CD4-positive, alpha-beta T cell (primary cell): ENCODE results near the gene MRPL54. TPM values are rescaled to one million over a fixed set of nuclear protein-coding genes. Genes with fewer than 3 reads are reported as not detected.

Experiments used
- ATAC-seq: fragments of 200-7000 bp; cut with Tn5 transposase; one replicate; pipeline ENCODE4 v1.10.0; 2022; ENCODE audit warnings: mild to moderate bottlenecking; ENCODE audit not compliant: poor library complexity
- CTCF ChIA-PET: fragments of 350-600 bp; sonication (Branson Sonifier 250); formaldehyde crosslinking; loops from one replicate; lab custom pipeline; 2021; ENCODE audit warnings: antibody characterized with exemption, inconsistent platforms; lab: Charles Lee
- POLR2A ChIA-PET: fragments of 350-600 bp; sonication (Branson Sonifier 250); formaldehyde crosslinking; loops from one replicate; lab custom pipeline; 2021; ENCODE audit warnings: antibody characterized with exemption, inconsistent platforms; lab: Charles Lee
- DNase-seq, 14 experiments: peaks; one replicate each; pipeline ENCODE4 v3.0.0-alpha.2; 2013 to 2020; ENCODE audit warnings: mixed read lengths in 2 of 14
- H3K27ac ChIP-seq, 2 donors: one replicate each; pipeline versions ENCODE4 v1.5.1 to v1.7.0; 2013; ENCODE audit warnings: low read length in 2 of 2, low read depth in 1 of 2, mild to moderate bottlenecking in 1 of 2
- H3K27me3 ChIP-seq, 2 experiments: 1 replicate in 1 of 2; 2 replicates in 1 of 2; pipeline versions ENCODE4 v1.6.1 to v1.7.0; 2013; ENCODE audit warnings: low read length in 2 of 2, control low read depth in 1 of 2, mild to moderate bottlenecking in 1 of 2, moderate library complexity in 1 of 2; ENCODE audit not compliant: insufficient read depth in 2 of 2, control insufficient read depth in 1 of 2
- H3K36me3 ChIP-seq: one replicate; pipeline ENCODE4 v1.6.1; 2013; ENCODE audit warnings: low read length, control low read depth; ENCODE audit not compliant: insufficient read depth
- H3K4me1 ChIP-seq: one replicate; pipeline ENCODE4 v1.6.1; 2013; ENCODE audit warnings: low read length, control low read depth; ENCODE audit not compliant: insufficient read depth
- H3K4me3 ChIP-seq: one replicate; pipeline ENCODE4 v1.5.1; 2013; ENCODE audit warnings: mild to moderate bottlenecking, low read length, moderate library complexity
- H3K9me3 ChIP-seq, 2 experiments: 1 replicate in 1 of 2; 2 replicates in 1 of 2; pipeline versions ENCODE4 v1.6.1 to v1.7.0; 2013; ENCODE audit warnings: low read length in 2 of 2, mild to moderate bottlenecking in 2 of 2, control low read depth in 1 of 2, moderate library complexity in 1 of 2; ENCODE audit not compliant: control insufficient read depth in 1 of 2, insufficient read depth in 1 of 2
- H3K27ac Mint-ChIP-seq: one replicate; pipeline ENCODE4 v1.8.0; 2020; ENCODE audit warnings: mixed read lengths
- H3K27me3 Mint-ChIP-seq: one replicate; pipeline ENCODE4 v1.8.0; 2021; ENCODE audit warnings: mixed read lengths
- H3K36me3 Mint-ChIP-seq: one replicate; pipeline ENCODE4 v1.8.0; 2021; ENCODE audit warnings: low read depth, mixed read lengths
- H3K4me1 Mint-ChIP-seq: one replicate; pipeline ENCODE4 v1.8.0; 2021; ENCODE audit warnings: low read depth, mixed read lengths
- H3K4me3 Mint-ChIP-seq: one replicate; pipeline ENCODE4 v1.8.0; 2020; ENCODE audit warnings: mild to moderate bottlenecking, mixed read lengths
- H3K9me3 Mint-ChIP-seq: one replicate; pipeline ENCODE4 v1.8.0; 2020; ENCODE audit warnings: mixed read lengths
- intact Hi-C, 2 experiments: fragments of 100-400 bp; cut with DNase I in 1 of 2; cut with micrococcal nuclease in 1 of 2; formaldehyde crosslinking; loops; one replicate each; pipeline versions ENCODE4 v1.15.1 to v1.9.0; 2023 to 2025; cut with DNase I, micrococcal nuclease
- total RNA-seq, 174 experiments: library from RNA in 2 of 174; stranded (reverse) in 2 of 174; gene quantifications; one replicate each; pipeline ENCODE4 v1.2.3 and lab custom pipeline; 2021 to 2026
- TF ChIP-seq, protein P1 (sequence below): fragments of 200-600 bp; IDR thresholded peaks from one replicate; pipeline ENCODE4 v1.8.0; 2022; ENCODE audit warnings: antibody characterized with exemption, mild to moderate bottlenecking

Gene MRPL54
- total RNA-seq, 2 experiments from 2014 or later, result 68.9 to 71.1 TPM

DNA sequence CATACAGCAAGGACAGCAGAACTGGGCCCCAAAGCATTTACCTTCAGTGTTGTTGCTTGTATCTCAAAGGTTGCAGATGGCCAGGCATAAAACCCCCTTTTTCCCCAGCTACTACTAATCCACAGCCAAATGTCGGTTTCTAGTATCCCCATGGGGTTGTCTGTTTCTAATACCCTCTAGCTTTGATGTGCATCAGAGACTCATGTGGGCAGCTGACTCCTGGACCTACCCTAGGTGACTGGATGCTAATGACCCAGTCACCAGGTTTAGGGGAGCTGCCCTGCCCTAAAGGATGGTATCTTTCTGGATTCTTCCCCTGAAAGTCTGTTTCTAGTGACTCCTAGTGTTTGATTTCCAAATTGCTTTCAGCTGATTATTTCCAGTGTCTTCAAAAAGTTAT, 30.4 kb upstream of the MRPL54 start:
- no peaks in the 10 kb centered on the region for H3K27me3 Mint-ChIP-seq
- CTCF ChIA-PET, result no interaction called here
- intact Hi-C loops, result no loop called here

DNA sequence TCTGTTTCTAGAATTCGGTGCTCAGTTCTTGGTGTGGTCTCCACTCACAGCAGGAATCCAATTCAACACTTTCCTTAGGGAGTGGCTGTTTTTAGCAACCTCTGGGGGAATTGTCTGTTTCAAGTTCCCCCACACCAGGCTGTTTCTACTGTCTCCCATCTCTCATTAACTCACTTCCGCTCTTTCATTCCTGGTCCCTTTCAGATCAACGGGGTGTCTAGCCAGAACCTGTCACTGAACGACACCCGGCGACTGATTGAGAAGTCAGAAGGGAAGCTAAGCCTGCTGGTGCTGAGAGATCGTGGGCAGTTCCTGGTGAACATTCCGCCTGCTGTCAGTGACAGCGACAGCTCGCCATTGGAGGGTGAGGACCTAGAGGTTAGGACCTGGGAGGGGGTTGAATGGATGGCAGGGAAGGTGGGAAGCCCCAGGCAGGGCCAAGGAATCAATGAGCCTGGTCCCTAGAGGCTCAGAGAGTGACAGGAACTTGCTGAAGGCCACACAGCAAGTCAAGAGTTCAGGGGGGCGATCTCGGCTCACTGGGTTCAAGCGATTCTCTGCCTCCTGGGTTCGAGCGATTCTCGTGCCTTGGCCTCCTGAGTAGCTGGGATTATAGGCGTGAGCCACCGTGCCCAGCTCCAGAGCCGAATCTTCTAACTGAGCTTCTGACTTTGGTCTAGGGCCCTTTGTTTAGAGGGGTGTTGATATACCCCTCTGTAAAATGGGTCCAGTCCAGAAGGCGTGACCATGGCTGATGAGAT, 28.8 kb upstream of the MRPL54 start:
- H3K36me3 Mint-ChIP-seq, result peaks cover 28% of the 10 kb centered on the region
- no peaks in the 10 kb centered on the region for H3K27me3 Mint-ChIP-seq
- H3K4me3 Mint-ChIP-seq, result no peak overlapping the region
- Histone ChIP-seq H3K9me3 (no peaks in the 10 kb centered on the region), H3K36me3 (peaks cover 5% of the 10 kb centered on the region), H3K27ac (no peak overlapping the region), H3K4me1 (peaks cover 6% of the 10 kb centered on the region), H3K27me3 (no peaks in the 10 kb centered on the region), H3K4me3 (no peak overlapping the region)
- no peak overlapping the region for H3K27ac Mint-ChIP-seq
- no peaks in the 10 kb centered on the region for H3K9me3 Mint-ChIP-seq
- H3K4me1 Mint-ChIP-seq, result peaks cover 9% of the 10 kb centered on the region
- ATAC-seq (no peak), DNase-seq (no peak)
- CTCF ChIA-PET, result no interaction called here
- intact Hi-C loops, result no loop called here
- POLR2A ChIA-PET, result interaction anchor here (2.0 kb wide), 1 partner anchor 29 kb away, joined by 5 read pairs; the partner anchor contains the start of gene MRPL54
- TF ChIP-seq, protein P1, sequence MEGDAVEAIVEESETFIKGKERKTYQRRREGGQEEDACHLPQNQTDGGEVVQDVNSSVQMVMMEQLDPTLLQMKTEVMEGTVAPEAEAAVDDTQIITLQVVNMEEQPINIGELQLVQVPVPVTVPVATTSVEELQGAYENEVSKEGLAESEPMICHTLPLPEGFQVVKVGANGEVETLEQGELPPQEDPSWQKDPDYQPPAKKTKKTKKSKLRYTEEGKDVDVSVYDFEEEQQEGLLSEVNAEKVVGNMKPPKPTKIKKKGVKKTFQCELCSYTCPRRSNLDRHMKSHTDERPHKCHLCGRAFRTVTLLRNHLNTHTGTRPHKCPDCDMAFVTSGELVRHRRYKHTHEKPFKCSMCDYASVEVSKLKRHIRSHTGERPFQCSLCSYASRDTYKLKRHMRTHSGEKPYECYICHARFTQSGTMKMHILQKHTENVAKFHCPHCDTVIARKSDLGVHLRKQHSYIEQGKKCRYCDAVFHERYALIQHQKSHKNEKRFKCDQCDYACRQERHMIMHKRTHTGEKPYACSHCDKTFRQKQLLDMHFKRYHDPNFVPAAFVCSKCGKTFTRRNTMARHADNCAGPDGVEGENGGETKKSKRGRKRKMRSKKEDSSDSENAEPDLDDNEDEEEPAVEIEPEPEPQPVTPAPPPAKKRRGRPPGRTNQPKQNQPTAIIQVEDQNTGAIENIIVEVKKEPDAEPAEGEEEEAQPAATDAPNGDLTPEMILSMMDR, result no peak

More for the DNA sequence above, 30.4 kb upstream of the MRPL54 start:
- Histone ChIP-seq H3K27me3 (no peaks in the 10 kb centered on the region), H3K4me1 (no peaks in the 10 kb centered on the region), H3K36me3 (peaks cover 3% of the 10 kb centered on the region), H3K4me3 (no peak overlapping the region), H3K27ac (no peak overlapping the region), H3K9me3 (no peaks in the 10 kb centered on the region)
- Mint-ChIP-seq H3K9me3 (no peaks in the 10 kb centered on the region), H3K4me3 (no peak overlapping the region), H3K27ac (no peak overlapping the region), H3K36me3 (peaks cover 17% of the 10 kb centered on the region), H3K4me1 (no peaks in the 10 kb centered on the region)
- TF ChIP-seq, protein P1, result no peak
- ATAC-seq (no peak), DNase-seq (no peak)
- POLR2A ChIA-PET, result interaction anchor here (0.9 kb wide), 1 partner anchor 30 kb away, joined by 3 read pairs; the partner anchor contains the start of genes APBA3 and MRPL54

DNA sequence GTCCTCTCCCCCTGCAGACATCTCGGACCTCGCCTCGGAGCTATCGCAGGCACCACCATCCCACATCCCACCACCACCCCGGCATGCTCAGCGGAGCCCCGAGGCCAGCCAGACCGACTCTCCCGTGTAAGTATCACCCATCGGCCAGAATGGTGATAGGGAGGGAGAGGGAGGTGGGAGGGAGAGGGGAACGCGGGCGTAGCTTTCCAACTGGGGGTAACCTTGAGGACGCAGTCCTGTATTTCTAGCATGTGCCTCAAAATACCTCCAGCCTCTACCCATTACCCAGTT, 28.2 kb upstream of the MRPL54 start:
- H3K9me3 Mint-ChIP-seq, result no peaks in the 10 kb centered on the region
- ATAC-seq (no peak), DNase-seq (no peak)
- Histone ChIP-seq H3K4me1 (peaks cover 11% of the 10 kb centered on the region), H3K4me3 (no peak overlapping the region), H3K36me3 (peaks cover 5% of the 10 kb centered on the region), H3K9me3 (no peaks in the 10 kb centered on the region), H3K27ac (no peak overlapping the region), H3K27me3 (no peaks in the 10 kb centered on the region)
- ChIA-PET CTCF (no interaction called here), POLR2A (interaction anchor here (2.0 kb wide), 1 partner anchor 28 kb away, joined by 5 read pairs; the partner anchor contains the start of gene MRPL54)
- intact Hi-C loops, result no loop called here
- no peak overlapping the region for H3K4me3 Mint-ChIP-seq
- peaks cover 14% of the 10 kb centered on the region for H3K4me1 Mint-ChIP-seq
- H3K27me3 Mint-ChIP-seq, result no peaks in the 10 kb centered on the region
- H3K27ac Mint-ChIP-seq, result no peak overlapping the region
- TF ChIP-seq, protein P1, result no peak
- H3K36me3 Mint-ChIP-seq, result peaks cover 28% of the 10 kb centered on the region
